Amniotic epithelial cell (primary cell): ENCODE measurements around the gene KLK4.
A peak's percentile ranks its signal among the peaks of the same experiment; 100 is the strongest.

Experiments
- DNase-seq: peaks from one replicate; pipeline ENCODE4 v3.0.0-alpha.2; 2010; ENCODE audit warnings: low read depth

KLK4 gene

GRCh38 chr19:50878851-50879250, 32.3 kb downstream of the KLK4 start:
- DNase-seq, result no peak

GRCh38 chr19:50877338-50877737, 33.9 kb downstream of the KLK4 start:
- no peak for DNase-seq

GRCh38 chr19:50876456-50876855, 34.7 kb downstream of the KLK4 start:
- no peak for DNase-seq

- no peak for DNase-seq
Observed at GRCh38 chr19:50875795-50876422, 35.3 kb downstream of the KLK4 start.

- DNase-seq, result no peak
Observed at GRCh38 chr19:50874211-50874610, 37.0 kb downstream of the KLK4 start.

GRCh38 chr19:50873056-50873455, 38.1 kb downstream of the KLK4 start, which contains the start of gene KLK2:
TSS of gene KLK2 (plus strand) at chr19:50873439. CDS start at chr19:50873474, 35 bp downstream.
- no peak for DNase-seq

- DNase-seq, result peak; percentile 10
Observed at GRCh38 chr19:50870417-50871089, 40.6 kb downstream of the KLK4 start.

- no peak for DNase-seq
Observed at GRCh38 chr19:50869479-50869878, 41.7 kb downstream of the KLK4 start.

- no peak for DNase-seq
Observed at GRCh38 chr19:50861496-50862286, 49.5 kb downstream of the KLK4 start.

- DNase-seq, result no peak
Observed at GRCh38 chr19:50861010-50861409, 50.2 kb downstream of the KLK4 start.

- no peak for DNase-seq
Observed at GRCh38 chr19:50859849-50860248, 51.3 kb downstream of the KLK4 start.

- no peak for DNase-seq
Observed at GRCh38 chr19:50858886-50859285, 52.3 kb downstream of the KLK4 start.

- no peak for DNase-seq
Observed at GRCh38 chr19:50857366-50857765, 53.8 kb downstream of the KLK4 start.
